ENCODE data around the gene RSPO3. TPM values are rescaled to one million over a fixed set of nuclear protein-coding genes. Genes with fewer than 3 reads are reported as not detected.

RSPO3 gene
- total RNA-seq, 2 experiments from 2014 or later, result not detected

- intact Hi-C loops (cut with micrococcal nuclease), result no loop called here
- POLR2A ChIA-PET, result no interaction called here
- Mint-ChIP-seq H3K9me3 (no peaks in the 10 kb centered on the region), H3K36me3 (no peaks in the 10 kb centered on the region), H3K4me3 (no peak overlapping the region), H3K27ac (no peak overlapping the region), H3K27me3 (peaks cover 10% of the 10 kb centered on the region), H3K4me1 (ENCODE audit: low read depth) (no peaks in the 10 kb centered on the region)
- no peak for DNase-seq
- CTCF ChIA-PET, result interaction anchor here (0.6 kb wide), 2 partner anchors 554 to 1274 kb away, joined by 3 to 5 read pairs; no protein-coding TSS in a partner anchor
Measured at GRCh38 chr6:127177030-127177922, 58.8 kb downstream of the RSPO3 start.

GRCh38 chr6:127177923-127178231 is 59.4 kb downstream of the RSPO3 start:
- no peaks in the 10 kb centered on the region for H3K9me3 Mint-ChIP-seq
- no peak overlapping the region for H3K27ac Mint-ChIP-seq
- intact Hi-C loops (cut with micrococcal nuclease), result no loop called here
- ChIA-PET CTCF (interaction anchor here (0.6 kb wide), 1 partner anchor 553 kb away, joined by 3 read pairs; no protein-coding TSS in a partner anchor), POLR2A (no interaction called here)
- H3K4me3 Mint-ChIP-seq, result no peak overlapping the region
- no peaks in the 10 kb centered on the region for H3K36me3 Mint-ChIP-seq
- peaks cover 10% of the 10 kb centered on the region for H3K27me3 Mint-ChIP-seq
- H3K4me1 Mint-ChIP-seq (ENCODE audit: low read depth), result no peaks in the 10 kb centered on the region
- DNase-seq, result no peak

- POLR2A ChIA-PET, result no interaction called here
- CTCF ChIA-PET, result no interaction called here
- H3K4me3 Mint-ChIP-seq, result no peak overlapping the region
Measured at GRCh38 chr6:127178746-127179145, 60.3 kb downstream of the RSPO3 start.

GRCh38 chr6:127180426-127180825 is 62.0 kb downstream of the RSPO3 start:
- intact Hi-C loops (cut with micrococcal nuclease), result loop anchor here (10.0 kb wide), 1 partner anchor 1186 kb away; no protein-coding TSS in a partner anchor
- CTCF ChIA-PET, result no interaction called here
- no peaks in the 10 kb centered on the region for H3K4me1 Mint-ChIP-seq (ENCODE audit: low read depth)

More at GRCh38 chr6:127178746-127179145, 60.3 kb downstream of the RSPO3 start:
- H3K27me3 Mint-ChIP-seq, result peaks cover 10% of the 10 kb centered on the region
- no peaks in the 10 kb centered on the region for H3K36me3 Mint-ChIP-seq
- no peak overlapping the region for H3K27ac Mint-ChIP-seq
- intact Hi-C loops (cut with micrococcal nuclease), result no loop called here
- no peaks in the 10 kb centered on the region for H3K9me3 Mint-ChIP-seq
- no peak for DNase-seq
- no peaks in the 10 kb centered on the region for H3K4me1 Mint-ChIP-seq (ENCODE audit: low read depth)

GRCh38 chr6:127182501-127182900 is 64.0 kb downstream of the RSPO3 start:
- DNase-seq, result no peak
- Mint-ChIP-seq H3K36me3 (no peaks in the 10 kb centered on the region), H3K9me3 (no peaks in the 10 kb centered on the region), H3K27ac (no peak overlapping the region), H3K4me1 (ENCODE audit: low read depth) (no peaks in the 10 kb centered on the region), H3K27me3 (peaks cover 2% of the 10 kb centered on the region), H3K4me3 (no peak overlapping the region)
- ChIA-PET POLR2A (no interaction called here), CTCF (interaction anchor here (1.3 kb wide), 1 partner anchor 8 kb away, joined by 3 read pairs; no protein-coding TSS in a partner anchor)
- intact Hi-C loops (cut with micrococcal nuclease), result loop anchor here (10.0 kb wide), 1 partner anchor 1188 kb away; no protein-coding TSS in a partner anchor

More at GRCh38 chr6:127180426-127180825, 62.0 kb downstream of the RSPO3 start:
- no peaks in the 10 kb centered on the region for H3K36me3 Mint-ChIP-seq
- H3K27ac Mint-ChIP-seq, result no peak overlapping the region
- no peaks in the 10 kb centered on the region for H3K9me3 Mint-ChIP-seq
- peaks cover 10% of the 10 kb centered on the region for H3K27me3 Mint-ChIP-seq
- POLR2A ChIA-PET, result no interaction called here
- no peak overlapping the region for H3K4me3 Mint-ChIP-seq
- no peak for DNase-seq

GRCh38 chr6:127185437-127185995 is 67.0 kb downstream of the RSPO3 start:
- DNase-seq, result no peak
- Mint-ChIP-seq H3K9me3 (no peaks in the 10 kb centered on the region), H3K4me1 (ENCODE audit: low read depth) (no peaks in the 10 kb centered on the region), H3K27me3 (no peaks in the 10 kb centered on the region), H3K36me3 (no peaks in the 10 kb centered on the region), H3K27ac (no peak overlapping the region), H3K4me3 (no peak overlapping the region)
- ChIA-PET POLR2A (no interaction called here), CTCF (interaction anchor here (0.6 to 4.5 kb wide), 4 partner anchors 16 to 523 kb away, joined by 3 to 41 read pairs (median 3); partner anchors contain the start of gene RNF146)
- intact Hi-C loops (cut with micrococcal nuclease), result loop anchor here (10.0 kb wide), 1 partner anchor 1191 kb away; no protein-coding TSS in a partner anchor

GRCh38 chr6:127186889-127187288 is 68.4 kb downstream of the RSPO3 start:
- no peak overlapping the region for H3K27ac Mint-ChIP-seq
- POLR2A ChIA-PET, result no interaction called here

GRCh38 chr6:127188744-127189143 is 70.3 kb downstream of the RSPO3 start:
- Mint-ChIP-seq H3K36me3 (no peaks in the 10 kb centered on the region), H3K27ac (no peak overlapping the region), H3K27me3 (no peaks in the 10 kb centered on the region), H3K9me3 (no peaks in the 10 kb centered on the region), H3K4me3 (no peak overlapping the region), H3K4me1 (ENCODE audit: low read depth) (no peaks in the 10 kb centered on the region)
- DNase-seq, result no peak
- intact Hi-C loops (cut with micrococcal nuclease), result loop anchor here (10.0 kb wide), 1 partner anchor 1194 kb away; no protein-coding TSS in a partner anchor
- CTCF ChIA-PET, result interaction anchor here (0.8 to 4.5 kb wide), 3 partner anchors 78 to 350 kb away, joined by 3 to 41 read pairs (median 4); partner anchors contain the start of gene RNF146
- POLR2A ChIA-PET, result no interaction called here

More at GRCh38 chr6:127186889-127187288, 68.4 kb downstream of the RSPO3 start:
- no peaks in the 10 kb centered on the region for H3K4me1 Mint-ChIP-seq (ENCODE audit: low read depth)
- no peak overlapping the region for H3K4me3 Mint-ChIP-seq
- DNase-seq, result peak; percentile 78
- no peaks in the 10 kb centered on the region for H3K36me3 Mint-ChIP-seq
- intact Hi-C loops (cut with micrococcal nuclease), result loop anchor here (1.0 to 10.0 kb wide), 3 partner anchors 79 to 1192 kb away; partner anchors contain the start of gene RNF146
- CTCF ChIA-PET, result interaction anchor here (0.7 to 4.5 kb wide), 7 partner anchors 10 to 406 kb away, joined by 3 to 41 read pairs (median 3); partner anchors contain the start of gene RNF146
- no peaks in the 10 kb centered on the region for H3K9me3 Mint-ChIP-seq
- H3K27me3 Mint-ChIP-seq, result no peaks in the 10 kb centered on the region

- Mint-ChIP-seq H3K27me3 (no peaks in the 10 kb centered on the region), H3K36me3 (no peaks in the 10 kb centered on the region), H3K4me3 (no peak overlapping the region), H3K4me1 (ENCODE audit: low read depth) (no peaks in the 10 kb centered on the region), H3K9me3 (no peaks in the 10 kb centered on the region), H3K27ac (no peak overlapping the region)
- intact Hi-C loops (cut with micrococcal nuclease), result no loop called here
- ChIA-PET POLR2A (no interaction called here), CTCF (interaction anchor here (0.7 to 2.0 kb wide), 5 partner anchors 8 to 1195 kb away, joined by 3 to 5 read pairs (median 3); partner anchors contain the start of gene RNF146)
- DNase-seq, result no peak
Measured at GRCh38 chr6:127190552-127190951, 72.1 kb downstream of the RSPO3 start.

- no peaks in the 10 kb centered on the region for H3K36me3 Mint-ChIP-seq
- intact Hi-C loops (cut with micrococcal nuclease), result no loop called here
- CTCF ChIA-PET, result no interaction called here
Measured at GRCh38 chr6:127191716-127192115, 73.2 kb downstream of the RSPO3 start.

GRCh38 chr6:127192911-127193541 is 74.6 kb downstream of the RSPO3 start:
- no peak for DNase-seq
- intact Hi-C loops (cut with micrococcal nuclease), result no loop called here
- ChIA-PET POLR2A (no interaction called here), CTCF (no interaction called here)
- Mint-ChIP-seq H3K27me3 (no peaks in the 10 kb centered on the region), H3K36me3 (no peaks in the 10 kb centered on the region), H3K4me3 (no peak overlapping the region), H3K9me3 (no peaks in the 10 kb centered on the region), H3K27ac (no peak overlapping the region), H3K4me1 (ENCODE audit: low read depth) (no peaks in the 10 kb centered on the region)

More at GRCh38 chr6:127191716-127192115, 73.2 kb downstream of the RSPO3 start:
- Mint-ChIP-seq H3K27ac (no peak overlapping the region), H3K27me3 (no peaks in the 10 kb centered on the region), H3K4me3 (no peak overlapping the region), H3K4me1 (ENCODE audit: low read depth) (no peaks in the 10 kb centered on the region), H3K9me3 (no peaks in the 10 kb centered on the region)
- no peak for DNase-seq
- POLR2A ChIA-PET, result no interaction called here

GRCh38 chr6:127195833-127196232 is 77.4 kb downstream of the RSPO3 start:
- Mint-ChIP-seq H3K27me3 (peaks cover 1% of the 10 kb centered on the region), H3K4me3 (no peak overlapping the region), H3K27ac (no peak overlapping the region), H3K9me3 (no peaks in the 10 kb centered on the region), H3K4me1 (ENCODE audit: low read depth) (no peaks in the 10 kb centered on the region), H3K36me3 (no peaks in the 10 kb centered on the region)
- DNase-seq, result no peak
- intact Hi-C loops (cut with micrococcal nuclease), result no loop called here
- ChIA-PET POLR2A (no interaction called here), CTCF (interaction anchor here (1.7 kb wide), 1 partner anchor 9 kb away, joined by 4 read pairs; no protein-coding TSS in a partner anchor)
